HCT116 (cell line): ENCODE data around the gene SMIM14. TPM values are rescaled to one million over a fixed set of nuclear protein-coding genes. Genes with fewer than 3 reads are reported as not detected.

Experiments used
- ATAC-seq: fragments of 200-7000 bp; cut with Tn5 transposase; 2 replicates; pipeline ENCODE4 v1.9.1; 2020; ENCODE audit warnings: mild to moderate bottlenecking, moderate library complexity
- BruUV-seq: library from RNA; stranded (reverse); fragments of 400-500 nt; replicated peaks from 2 replicates; lab custom pipeline; 2021; lab: Mats Ljungman, UMichigan
- CTCF ChIA-PET: fragments of 300-600 bp; sonication (Branson Sonifier 250); formaldehyde crosslinking; loops from one replicate; lab custom pipeline; 2021; ENCODE audit warnings: antibody characterized with exemption; lab: Charles Lee
- POLR2A ChIA-PET: fragments of 300-600, 350-600 bp; sonication (Branson Sonifier 250); formaldehyde crosslinking; loops from one replicate; lab custom pipeline; 2021; ENCODE audit warnings: antibody characterized with exemption; lab: Charles Lee
- RAD21 ChIA-PET, 2 experiments: fragments of 300-600 bp; sonication (Branson Sonifier 250); formaldehyde crosslinking; loops; one replicate each; lab custom pipeline; 2023; ENCODE audit warnings: low total read pairs in 2 of 2; ENCODE audit not compliant: uncharacterized antibody in 2 of 2, unreplicated experiment in 2 of 2, low non-redundant PET in 1 of 2; lab: Charles Lee
- DNase-seq: peaks from one replicate; pipeline ENCODE4 v3.0.0-alpha.2; 2010; ENCODE audit warnings: low read depth, low spot score
- H2AFZ ChIP-seq: fragments of 200-600 bp; shearing (Covaris generic), sonication (generic); 2 replicates; pipeline ENCODE4 v1.6.1; 2017; ENCODE audit warnings: low read depth, mixed run types, mixed read lengths, antibody characterized with exemption, low read length; ENCODE audit not compliant: poor library complexity, severe bottlenecking
- H3K27ac ChIP-seq: 2 replicates; pipeline ENCODE4 v1.5.1; 2012; ENCODE audit warnings: low read depth, low read length
- H3K27me3 ChIP-seq: fragments of 200-600 bp; sonication (generic); 2 replicates; pipeline ENCODE4 v1.6.1; 2016; ENCODE audit warnings: mixed run types, low read length, mixed read lengths; ENCODE audit not compliant: insufficient read depth
- H3K36me3 ChIP-seq, 2 experiments: fragments of 200-500 bp in 1 of 2; fragments of 200-600 bp in 1 of 2; sonication (Bioruptor generic) in 1 of 2; sonication (generic) in 1 of 2; 2 replicates each; pipeline versions ENCODE4 v1.5.1 to v1.6.1; 2014 to 2016; ENCODE audit warnings: low read length in 2 of 2, inconsistent platforms in 1 of 2, mixed read lengths in 1 of 2, mixed run types in 1 of 2; ENCODE audit not compliant: insufficient read depth in 2 of 2, control insufficient read depth in 1 of 2
- H3K4me1 ChIP-seq, 2 experiments: fragments of 200-600 bp in 1 of 2; sonication (generic) in 1 of 2; 2 replicates each; pipeline versions ENCODE4 v1.5.1 to v1.6.1; 2012 to 2017; ENCODE audit warnings: low read length in 2 of 2, inconsistent platforms in 1 of 2, mild to moderate bottlenecking in 1 of 2, mixed read lengths in 1 of 2, mixed run types in 1 of 2, moderate library complexity in 1 of 2; ENCODE audit not compliant: insufficient read depth in 2 of 2, control insufficient read depth in 1 of 2
- H3K4me2 ChIP-seq: fragments of 200-600 bp; sonication (generic); 2 replicates; pipeline ENCODE4 v1.6.1; 2017; ENCODE audit warnings: mixed run types, low read length, mixed read lengths
- H3K4me3 ChIP-seq, 2 experiments: fragments of 200-600 bp in 1 of 2; sonication (generic) in 1 of 2; replicated peaks in 1 of 2; 2 replicates each; pipeline ENCODE4 v1.5.1; 2011 to 2016; ENCODE audit warnings: low read length in 2 of 2, control low read depth in 1 of 2, low read depth in 1 of 2, mild to moderate bottlenecking in 1 of 2, mixed read lengths in 1 of 2, mixed run types in 1 of 2
- H3K79me2 ChIP-seq: fragments of 200-600 bp; sonication (generic); 2 replicates; pipeline ENCODE4 v1.6.1; 2017; ENCODE audit warnings: mild to moderate bottlenecking, mixed run types, low read length, moderate library complexity, mixed read lengths; ENCODE audit not compliant: insufficient read depth
- H3K9ac ChIP-seq: fragments of 200-600 bp; sonication (generic); 2 replicates; pipeline ENCODE4 v1.6.1; 2016; ENCODE audit warnings: low read length, mixed read lengths
- H3K9me2 ChIP-seq: fragments of 200-600 bp; sonication (generic), shearing (Covaris generic); 2 replicates; pipeline ENCODE4 v1.6.1; 2017; ENCODE audit warnings: mixed run types, mild to moderate bottlenecking, moderate library complexity; ENCODE audit not compliant: insufficient read depth
- H3K9me3 ChIP-seq, 2 experiments: fragments of 200-500 bp in 1 of 2; fragments of 200-600 bp in 1 of 2; sonication (Bioruptor generic) in 1 of 2; sonication (generic) in 1 of 2; 2 replicates each; pipeline ENCODE4 v1.6.1; 2014 to 2017; ENCODE audit warnings: low read length in 2 of 2, mixed read lengths in 2 of 2, inconsistent platforms in 1 of 2, low read depth in 1 of 2, mild to moderate bottlenecking in 1 of 2, mixed run types in 1 of 2, moderate library complexity in 1 of 2; ENCODE audit not compliant: control insufficient read depth in 1 of 2, insufficient read depth in 1 of 2
- H4K20me1 ChIP-seq: fragments of 200-600 bp; sonication (generic), shearing (Covaris generic); 2 replicates; pipeline ENCODE4 v1.6.1; 2017; ENCODE audit warnings: mixed run types, mild to moderate bottlenecking, moderate library complexity; ENCODE audit not compliant: insufficient read depth
- CEBPB ChIP-seq: IDR thresholded peaks from 2 replicates; pipeline ENCODE4 v1.6.1; 2012; ENCODE audit warnings: low read depth
- EZH2phosphoT487 ChIP-seq: fragments of 200-600 bp; IDR thresholded peaks from 2 replicates; pipeline ENCODE4 v1.6.1; 2018; ENCODE audit warnings: antibody characterized with exemption, borderline replicate concordance
- REST ChIP-seq: IDR thresholded peaks from 2 replicates; pipeline ENCODE4 v1.6.1; 2012; ENCODE audit warnings: low read depth
- TCF7L2 ChIP-seq: IDR thresholded peaks from 2 replicates; pipeline ENCODE4 v1.7.0; 2011; ENCODE audit warnings: borderline replicate concordance, inconsistent platforms; ENCODE audit not compliant: insufficient read depth, insufficient read length; ENCODE audit errors: extremely low read depth
- ZBTB33 ChIP-seq: IDR thresholded peaks from 2 replicates; pipeline ENCODE4 v1.6.1; 2011; ENCODE audit warnings: mild to moderate bottlenecking, low read length, moderate library complexity; ENCODE audit not compliant: insufficient replicate concordance; ENCODE audit errors: extremely low read depth
- ZFX ChIP-seq: fragments of 450-650 bp; IDR thresholded peaks from 2 replicates; pipeline ENCODE4 v1.6.1; 2017
- intact Hi-C: fragments of 100-400 bp; cut with micrococcal nuclease; formaldehyde crosslinking; loops from 2 replicates; pipeline ENCODE4 v1.10.0; 2022
- total RNA-seq: library from RNA; stranded (reverse); gene quantifications from one replicate; pipeline ENCODE4 v1.2.1, GENCODE V29; 2021; ENCODE audit not compliant: unreplicated experiment

The SMIM14 gene
- total RNA-seq, 1 experiment from 2014 or later: 21.6 TPM

- ChIA-PET POLR2A (no interaction called here), CTCF (interaction anchor here (0.8 kb wide), 1 partner anchor 172 kb away, joined by 3 read pairs; no protein-coding TSS in a partner anchor), RAD21 (no interaction called here)
- no peaks in the 10 kb centered on the region for H3K9me2 ChIP-seq
- H3K4me3 ChIP-seq: no peak overlapping the region
- H3K4me2 ChIP-seq: no peak overlapping the region
- H4K20me1 ChIP-seq: no peaks in the 10 kb centered on the region
- no peak overlapping the region for H3K27ac ChIP-seq
- H3K27me3 ChIP-seq: no peaks in the 10 kb centered on the region
- H3K36me3 ChIP-seq: no peaks in the 10 kb centered on the region
- no TSS peak for BruUV-seq
- H3K9me3 ChIP-seq: no peaks in the 10 kb centered on the region
- intact Hi-C loops: no loop called here
- no peak for TF ChIP-seq EZH2phosphoT487
- TF ChIP-seq REST: no peak
- TF ChIP-seq ZFX: no peak
- TF ChIP-seq CEBPB: no peak
- no peak for TF ChIP-seq ZBTB33
- TF ChIP-seq TCF7L2: no peak
- DNase-seq (no peak), ATAC-seq (no peak)
- no peak overlapping the region for H3K9ac ChIP-seq
- no peak overlapping the region for H2AFZ ChIP-seq
- H3K79me2 ChIP-seq: no peaks in the 10 kb centered on the region; the same call in none of the 2 replicates
- H3K4me1 ChIP-seq: peaks cover 2 to 12% of the 10 kb centered on the region in 2 experiments; a peak in 3 of 4 replicates
Observed at GRCh38 chr4:39641451-39641850, 2.8 kb upstream of the SMIM14 start.
